ENCODE results near the gene TMEM138. TPM values are rescaled to one million over a fixed set of nuclear protein-coding genes. Genes with fewer than 3 reads are reported as not detected.

Gene TMEM138
- total RNA-seq, 1 experiment from 2014 or later: 38.8 TPM

DNA sequence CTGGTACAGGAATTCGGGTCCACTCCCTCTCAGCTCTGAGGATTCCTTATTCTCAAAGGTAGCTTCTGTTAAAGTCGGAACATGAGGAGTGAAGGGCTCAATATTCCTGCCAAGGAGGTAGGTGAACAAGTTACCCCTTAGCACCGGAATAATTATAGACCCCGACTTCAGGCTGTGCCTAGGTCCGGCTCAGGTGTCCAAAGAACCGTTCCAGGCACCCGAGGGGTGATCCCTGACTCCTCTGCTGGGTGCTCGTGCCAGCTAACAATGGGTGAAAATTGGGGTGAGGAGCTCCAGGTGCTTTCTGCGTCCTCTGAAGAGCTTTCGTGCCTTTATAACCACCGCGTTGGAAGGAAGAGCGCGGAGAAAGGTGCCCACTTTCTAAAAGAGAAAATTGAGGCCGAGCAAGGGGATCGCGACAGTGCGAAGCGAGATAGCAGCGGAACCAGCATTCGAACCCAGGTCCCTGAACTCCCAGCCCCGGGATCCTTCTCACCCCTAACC is 885 bp upstream of the TMEM138 start:
- H3K27ac Mint-ChIP-seq: peak overlapping the region; percentile 98
- POLR2A ChIA-PET: interaction anchor here (0.8 to 2.7 kb wide), 10 partner anchors 13 to 80 kb away, joined by 4 to 29 read pairs (median 8); partner anchors contain the start of genes CPSF7, DDB1, SDHAF2 and TKFC
- H3K4me3 Mint-ChIP-seq: peak overlapping the region; percentile 96
- no peaks in the 10 kb centered on the region for H3K9me3 Mint-ChIP-seq
- CTCF ChIA-PET: interaction anchor here (1.2 to 5.4 kb wide), 5 partner anchors 24 to 74 kb away, joined by 5 to 93 read pairs (median 11); partner anchors contain the start of genes CPSF7, SDHAF2 and TMEM216
- TF ChIP-seq MYBL2 (CRISPR knock-in tag; IDR thresholded peaks at IDR 0.05) (no peak), SMAD3 (CRISPR knock-in tag; IDR thresholded peaks at IDR 0.05; ENCODE audit: borderline replicate concordance) (no peak), ZNF263 (CRISPR knock-in tag; IDR thresholded peaks at IDR 0.05; ENCODE audit: low read depth) (no peak), KAT7 (CRISPR knock-in tag; IDR thresholded peaks at IDR 0.05; ENCODE audit: borderline replicate concordance) (0 out of 2 replicates have a peak, but pooled peaks have one; percentile 12), NFE2L1 (CRISPR knock-in tag; IDR thresholded peaks at IDR 0.05) (0 out of 2 replicates have a peak, but pooled peaks have one; percentile 18), EMX1 (CRISPR knock-in tag; IDR thresholded peaks at IDR 0.05) (no peak), TCF7 (CRISPR knock-in tag; IDR thresholded peaks at IDR 0.05; ENCODE audit: low read depth) (no peak), ZNF232 (CRISPR knock-in tag; IDR thresholded peaks at IDR 0.05) (no peak)
- TF ChIP-seq, protein P1, sequence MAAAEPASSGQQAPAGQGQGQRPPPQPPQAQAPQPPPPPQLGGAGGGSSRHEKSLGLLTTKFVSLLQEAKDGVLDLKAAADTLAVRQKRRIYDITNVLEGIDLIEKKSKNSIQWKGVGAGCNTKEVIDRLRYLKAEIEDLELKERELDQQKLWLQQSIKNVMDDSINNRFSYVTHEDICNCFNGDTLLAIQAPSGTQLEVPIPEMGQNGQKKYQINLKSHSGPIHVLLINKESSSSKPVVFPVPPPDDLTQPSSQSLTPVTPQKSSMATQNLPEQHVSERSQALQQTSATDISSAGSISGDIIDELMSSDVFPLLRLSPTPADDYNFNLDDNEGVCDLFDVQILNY (CRISPR knock-in tag; IDR thresholded peaks at IDR 0.05): no peak
- TF ChIP-seq, protein P2, sequence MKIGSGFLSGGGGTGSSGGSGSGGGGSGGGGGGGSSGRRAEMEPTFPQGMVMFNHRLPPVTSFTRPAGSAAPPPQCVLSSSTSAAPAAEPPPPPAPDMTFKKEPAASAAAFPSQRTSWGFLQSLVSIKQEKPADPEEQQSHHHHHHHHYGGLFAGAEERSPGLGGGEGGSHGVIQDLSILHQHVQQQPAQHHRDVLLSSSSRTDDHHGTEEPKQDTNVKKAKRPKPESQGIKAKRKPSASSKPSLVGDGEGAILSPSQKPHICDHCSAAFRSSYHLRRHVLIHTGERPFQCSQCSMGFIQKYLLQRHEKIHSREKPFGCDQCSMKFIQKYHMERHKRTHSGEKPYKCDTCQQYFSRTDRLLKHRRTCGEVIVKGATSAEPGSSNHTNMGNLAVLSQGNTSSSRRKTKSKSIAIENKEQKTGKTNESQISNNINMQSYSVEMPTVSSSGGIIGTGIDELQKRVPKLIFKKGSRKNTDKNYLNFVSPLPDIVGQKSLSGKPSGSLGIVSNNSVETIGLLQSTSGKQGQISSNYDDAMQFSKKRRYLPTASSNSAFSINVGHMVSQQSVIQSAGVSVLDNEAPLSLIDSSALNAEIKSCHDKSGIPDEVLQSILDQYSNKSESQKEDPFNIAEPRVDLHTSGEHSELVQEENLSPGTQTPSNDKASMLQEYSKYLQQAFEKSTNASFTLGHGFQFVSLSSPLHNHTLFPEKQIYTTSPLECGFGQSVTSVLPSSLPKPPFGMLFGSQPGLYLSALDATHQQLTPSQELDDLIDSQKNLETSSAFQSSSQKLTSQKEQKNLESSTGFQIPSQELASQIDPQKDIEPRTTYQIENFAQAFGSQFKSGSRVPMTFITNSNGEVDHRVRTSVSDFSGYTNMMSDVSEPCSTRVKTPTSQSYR (CRISPR knock-in tag; IDR thresholded peaks at IDR 0.05): no peak
- peaks cover 22% of the 10 kb centered on the region for H3K4me1 Mint-ChIP-seq
- no peaks in the 10 kb centered on the region for H3K27me3 Mint-ChIP-seq (ENCODE audit: low read depth)
- ATAC-seq: no peak
- peaks cover 23% of the 10 kb centered on the region for H3K36me3 Mint-ChIP-seq
- DNase-seq (ENCODE audit: low spot score): no peak

DNA sequence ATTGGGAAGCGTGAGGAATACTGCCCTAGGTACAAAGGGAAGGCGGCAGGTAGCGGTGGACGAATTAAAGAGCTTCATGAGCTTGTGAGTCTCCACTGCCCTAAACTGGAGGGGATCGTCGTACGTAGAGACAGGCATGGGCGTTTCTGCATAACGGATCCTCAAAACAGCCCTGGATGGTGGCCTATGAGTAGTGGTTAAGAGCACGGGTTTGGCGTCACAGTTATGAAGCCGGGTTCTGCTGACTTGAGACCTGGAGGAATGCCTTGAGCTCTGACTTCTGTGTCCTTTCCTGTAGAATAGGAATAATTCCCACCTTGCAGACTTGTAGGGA is 335 bp downstream of the TMEM138 start:
- H3K27me3 Mint-ChIP-seq (ENCODE audit: low read depth): no peaks in the 10 kb centered on the region
- H3K4me1 Mint-ChIP-seq: peaks cover 22% of the 10 kb centered on the region
- TF ChIP-seq, protein P3, sequence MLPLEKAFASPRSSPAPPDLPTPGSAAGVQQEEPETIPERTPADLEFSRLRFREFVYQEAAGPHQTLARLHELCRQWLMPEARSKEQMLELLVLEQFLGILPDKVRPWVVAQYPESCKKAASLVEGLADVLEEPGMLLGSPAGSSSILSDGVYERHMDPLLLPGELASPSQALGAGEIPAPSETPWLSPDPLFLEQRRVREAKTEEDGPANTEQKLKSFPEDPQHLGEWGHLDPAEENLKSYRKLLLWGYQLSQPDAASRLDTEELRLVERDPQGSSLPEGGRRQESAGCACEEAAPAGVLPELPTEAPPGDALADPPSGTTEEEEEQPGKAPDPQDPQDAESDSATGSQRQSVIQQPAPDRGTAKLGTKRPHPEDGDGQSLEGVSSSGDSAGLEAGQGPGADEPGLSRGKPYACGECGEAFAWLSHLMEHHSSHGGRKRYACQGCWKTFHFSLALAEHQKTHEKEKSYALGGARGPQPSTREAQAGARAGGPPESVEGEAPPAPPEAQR (CRISPR knock-in tag; IDR thresholded peaks at IDR 0.05): no peak
- TF ChIP-seq TEAD1 (CRISPR knock-in tag; IDR thresholded peaks at IDR 0.05) (no peak), JAZF1 (CRISPR knock-in tag; IDR thresholded peaks at IDR 0.05) (no peak), NR1H2 (CRISPR knock-in tag; IDR thresholded peaks at IDR 0.05) (no peak), ZNF219 (CRISPR knock-in tag; IDR thresholded peaks at IDR 0.05; ENCODE audit: borderline replicate concordance) (no peak), MXD4 (CRISPR knock-in tag; IDR thresholded peaks at IDR 0.05; ENCODE audit: borderline replicate concordance) (no peak), EMX1 (CRISPR knock-in tag; IDR thresholded peaks at IDR 0.05) (no peak), ETV6 (CRISPR knock-in tag; IDR thresholded peaks at IDR 0.05) (no peak), SOX15 (CRISPR knock-in tag; IDR thresholded peaks at IDR 0.05) (no peak), KAT7 (CRISPR knock-in tag; IDR thresholded peaks at IDR 0.05; ENCODE audit: borderline replicate concordance) (no peak), ATF1 (CRISPR knock-in tag; IDR thresholded peaks at IDR 0.05) (no peak)
- TF ChIP-seq, protein P4, sequence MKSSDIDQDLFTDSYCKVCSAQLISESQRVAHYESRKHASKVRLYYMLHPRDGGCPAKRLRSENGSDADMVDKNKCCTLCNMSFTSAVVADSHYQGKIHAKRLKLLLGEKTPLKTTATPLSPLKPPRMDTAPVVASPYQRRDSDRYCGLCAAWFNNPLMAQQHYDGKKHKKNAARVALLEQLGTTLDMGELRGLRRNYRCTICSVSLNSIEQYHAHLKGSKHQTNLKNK (CRISPR knock-in tag; IDR thresholded peaks at IDR 0.05): no peak
- TF ChIP-seq, protein P5, sequence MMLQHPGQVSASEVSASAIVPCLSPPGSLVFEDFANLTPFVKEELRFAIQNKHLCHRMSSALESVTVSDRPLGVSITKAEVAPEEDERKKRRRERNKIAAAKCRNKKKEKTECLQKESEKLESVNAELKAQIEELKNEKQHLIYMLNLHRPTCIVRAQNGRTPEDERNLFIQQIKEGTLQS (CRISPR knock-in tag; conservative IDR thresholded peaks at IDR 0.05): no peak
- TF ChIP-seq, protein P6, sequence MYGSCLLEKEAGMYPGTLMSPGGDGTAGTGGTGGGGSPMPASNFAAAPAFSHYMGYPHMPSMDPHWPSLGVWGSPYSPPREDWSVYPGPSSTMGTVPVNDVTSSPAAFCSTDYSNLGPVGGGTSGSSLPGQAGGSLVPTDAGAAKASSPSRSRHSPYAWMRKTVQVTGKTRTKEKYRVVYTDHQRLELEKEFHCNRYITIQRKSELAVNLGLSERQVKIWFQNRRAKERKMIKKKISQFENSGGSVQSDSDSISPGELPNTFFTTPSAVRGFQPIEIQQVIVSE (CRISPR knock-in tag; IDR thresholded peaks at IDR 0.05; ENCODE audit: borderline replicate concordance): no peak
- TF ChIP-seq, protein P7, sequence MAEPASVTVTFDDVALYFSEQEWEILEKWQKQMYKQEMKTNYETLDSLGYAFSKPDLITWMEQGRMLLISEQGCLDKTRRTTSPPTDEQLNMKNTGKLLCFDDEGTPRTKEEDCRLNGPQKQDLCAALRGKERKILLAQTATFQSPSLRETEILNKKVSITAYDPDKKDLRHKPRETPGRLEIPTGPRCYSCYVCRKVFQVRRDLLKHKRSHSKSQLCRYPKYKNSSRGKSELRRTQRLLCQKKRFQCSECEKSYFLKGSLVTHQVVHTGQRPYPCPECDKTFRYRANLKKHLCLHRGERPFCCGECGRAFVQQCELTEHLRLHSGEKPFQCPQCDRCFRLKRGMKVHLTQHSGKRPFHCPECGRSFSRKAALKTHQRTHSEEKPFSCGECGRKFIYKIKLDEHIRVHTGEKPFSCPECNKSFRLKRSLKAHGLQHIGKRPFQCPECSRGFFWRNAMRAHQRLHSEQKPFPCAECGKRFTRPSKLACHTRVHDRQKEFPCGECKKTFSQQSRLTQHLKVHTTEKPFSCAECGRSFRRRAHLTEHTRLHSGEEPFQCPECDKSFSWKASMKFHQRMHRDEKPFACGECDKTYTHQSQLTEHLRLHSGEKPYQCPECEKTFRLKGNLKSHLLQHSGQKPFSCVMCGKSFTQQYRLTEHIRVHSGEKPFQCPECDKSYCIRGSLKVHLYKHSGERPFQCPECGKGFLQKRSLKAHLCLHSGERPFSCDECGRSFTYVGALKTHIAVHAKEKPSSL (CRISPR knock-in tag; conservative IDR thresholded peaks at IDR 0.05): no peak
- DNase-seq (ENCODE audit: low spot score) (no peak), ATAC-seq (peak; percentile 4)
- peak overlapping the region; percentile 98 for H3K27ac Mint-ChIP-seq
- CTCF ChIA-PET: interaction anchor here (0.8 to 5.4 kb wide), 11 partner anchors 14 to 219 kb away, joined by 3 to 93 read pairs (median 4); partner anchors contain the start of genes DDB1, TKFC and TMEM216
- no peaks in the 10 kb centered on the region for H3K9me3 Mint-ChIP-seq
- peak overlapping the region; percentile 96 for H3K4me3 Mint-ChIP-seq
- H3K36me3 Mint-ChIP-seq: peaks cover 35% of the 10 kb centered on the region
- POLR2A ChIA-PET: interaction anchor here (0.6 to 2.7 kb wide), 11 partner anchors 11 to 265 kb away, joined by 3 to 29 read pairs (median 7); partner anchors contain the start of genes CPSF7, DDB1, SDHAF2 and TKFC
